Lower lobe of right lung (tissue), 2 donors: ENCODE data around the gene CPPED1. TPM values are rescaled to one million over a fixed set of nuclear protein-coding genes. Genes with fewer than 3 reads are reported as not detected.

Experiments
- ATAC-seq, 2 donors: fragments of 200-7000 bp; cut with Tn5 transposase; one replicate each; pipeline ENCODE4 v1.9.1; 2020 to 2022; ENCODE audit warnings: mild to moderate bottlenecking in 2 of 2, moderate library complexity in 2 of 2
- DNase-seq: peaks from one replicate; pipeline ENCODE4 v3.0.0-alpha.2; 2020
- H3K27ac ChIP-seq: fragments of 200-600 bp; one replicate; pipeline ENCODE4 v1.8.0; 2022
- H3K27me3 ChIP-seq: fragments of 200-600 bp; one replicate; pipeline ENCODE4 v1.8.0; 2022; ENCODE audit warnings: low read depth
- H3K36me3 ChIP-seq: fragments of 200-600 bp; one replicate; pipeline ENCODE4 v1.8.0; 2022; ENCODE audit warnings: mild to moderate bottlenecking
- H3K4me1 ChIP-seq: fragments of 200-600 bp; one replicate; pipeline ENCODE4 v1.8.0; 2022
- H3K4me3 ChIP-seq: fragments of 200-600 bp; one replicate; pipeline ENCODE4 v1.8.0; 2022; ENCODE audit warnings: mild to moderate bottlenecking
- H3K9me3 ChIP-seq: fragments of 200-600 bp; one replicate; pipeline ENCODE4 v1.8.0; 2022
- intact Hi-C: fragments of 100-400 bp; cut with DNase I; formaldehyde crosslinking; loops from one replicate; pipeline ENCODE4 v1.11.0; 2022
- long read RNA-seq: library from polyadenylated mRNA; unstranded; transcript quantifications from one replicate; pipeline ENCODE4 v2.0.0, GENCODE V29; 2021
- total RNA-seq: library from RNA; stranded (reverse); fragmentation: NEBNext Ultra II Directional; extraction: Animal tissue kit (Norgen Biotek cat#: 25700); gene quantifications from one replicate; pipeline ENCODE4 v1.2.1, GENCODE V29; 2021
- TF ChIP-seq, protein P1 (sequence below): fragments of 200-600 bp; IDR thresholded peaks from one replicate; pipeline ENCODE4 v1.8.0; 2022; ENCODE audit warnings: antibody characterized with exemption, mild to moderate bottlenecking
- donor health status: DM: no; HTN: yes; CAD: no; lungs with severe emphysema.

The CPPED1 gene
- total RNA-seq: 33.0 TPM
- long read RNA-seq, full-length matches to known transcripts: 71 of 93 reads
- long read RNA-seq, partial matches to known transcripts: 3 of 93 reads
- long read RNA-seq, other reads (novel, unspliced or antisense): 19 of 93 reads

DNA sequence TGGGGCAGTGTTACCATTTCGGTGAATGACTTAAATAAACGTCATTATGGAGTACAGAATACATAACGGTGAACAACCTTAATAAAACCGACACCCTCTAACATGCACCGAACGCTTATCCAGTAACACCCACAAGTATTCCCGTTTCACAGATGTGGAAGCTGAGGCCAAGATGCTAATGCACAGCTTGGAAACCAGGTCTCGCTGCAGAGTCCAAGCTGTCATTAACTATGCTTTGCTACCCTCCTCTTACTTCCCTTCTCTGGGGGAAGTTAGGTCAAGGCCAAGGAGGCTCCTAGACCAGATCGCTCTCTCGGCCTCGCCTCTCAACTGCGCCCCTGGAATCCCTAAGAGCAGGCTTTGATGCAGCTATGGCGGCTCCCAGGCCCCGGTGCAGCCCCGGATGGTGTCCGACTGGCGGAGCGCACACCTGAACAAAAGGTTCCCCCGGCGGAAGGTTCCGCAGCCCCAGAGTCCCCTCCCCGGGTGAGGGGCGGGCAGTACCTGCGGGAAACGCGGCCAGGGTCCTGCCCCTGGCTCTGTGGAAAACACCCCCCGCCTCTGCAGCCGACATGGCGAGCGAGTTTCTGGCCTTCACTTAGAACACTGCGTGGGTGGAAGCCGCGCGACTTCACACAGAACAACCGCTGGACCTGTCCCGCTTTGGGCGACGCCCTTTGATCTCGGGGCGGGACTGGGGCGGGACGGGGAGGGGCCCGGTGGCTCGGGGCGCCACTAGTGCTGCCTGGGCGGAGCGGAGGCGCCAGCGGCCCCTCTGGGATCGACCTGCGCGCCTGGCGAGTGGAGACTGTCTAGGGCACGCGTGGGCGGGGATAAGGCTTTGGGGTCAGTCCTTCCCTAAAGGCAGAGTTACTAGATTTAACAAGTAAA, at the start of gene CPPED1:
CPPED1 (minus strand) TSS at position 685 of the 891 bp plus-strand sequence; CDS start at position 574, 111 bp downstream.
- H3K27ac ChIP-seq: peak within 1 kb of the TSS; percentile 90
- H3K27me3 ChIP-seq: no peaks in the 10 kb centered on the region
- peak within 1 kb of the TSS; percentile 77 for H3K4me3 ChIP-seq
- H3K4me1 ChIP-seq: peaks cover 35% of the 10 kb centered on the region
- intact Hi-C loops: no loop called here
- DNase-seq (peak; percentile 98), ATAC-seq (peak; percentile 98)
- TF ChIP-seq, protein P1, sequence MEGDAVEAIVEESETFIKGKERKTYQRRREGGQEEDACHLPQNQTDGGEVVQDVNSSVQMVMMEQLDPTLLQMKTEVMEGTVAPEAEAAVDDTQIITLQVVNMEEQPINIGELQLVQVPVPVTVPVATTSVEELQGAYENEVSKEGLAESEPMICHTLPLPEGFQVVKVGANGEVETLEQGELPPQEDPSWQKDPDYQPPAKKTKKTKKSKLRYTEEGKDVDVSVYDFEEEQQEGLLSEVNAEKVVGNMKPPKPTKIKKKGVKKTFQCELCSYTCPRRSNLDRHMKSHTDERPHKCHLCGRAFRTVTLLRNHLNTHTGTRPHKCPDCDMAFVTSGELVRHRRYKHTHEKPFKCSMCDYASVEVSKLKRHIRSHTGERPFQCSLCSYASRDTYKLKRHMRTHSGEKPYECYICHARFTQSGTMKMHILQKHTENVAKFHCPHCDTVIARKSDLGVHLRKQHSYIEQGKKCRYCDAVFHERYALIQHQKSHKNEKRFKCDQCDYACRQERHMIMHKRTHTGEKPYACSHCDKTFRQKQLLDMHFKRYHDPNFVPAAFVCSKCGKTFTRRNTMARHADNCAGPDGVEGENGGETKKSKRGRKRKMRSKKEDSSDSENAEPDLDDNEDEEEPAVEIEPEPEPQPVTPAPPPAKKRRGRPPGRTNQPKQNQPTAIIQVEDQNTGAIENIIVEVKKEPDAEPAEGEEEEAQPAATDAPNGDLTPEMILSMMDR: no peak
- no peaks in the 10 kb centered on the region for H3K36me3 ChIP-seq
- no peaks in the 10 kb centered on the region for H3K9me3 ChIP-seq

- no peak overlapping the region for H3K27ac ChIP-seq
- no peaks in the 10 kb centered on the region for H3K27me3 ChIP-seq
- TF ChIP-seq, protein P1: no peak
- ATAC-seq (no peak), DNase-seq (no peak)
- H3K36me3 ChIP-seq: no peaks in the 10 kb centered on the region
- no peak overlapping the region for H3K4me3 ChIP-seq
- no peaks in the 10 kb centered on the region for H3K9me3 ChIP-seq
- intact Hi-C loops: no loop called here
- no peaks in the 10 kb centered on the region for H3K4me1 ChIP-seq
Observed at GRCh38 chr16:12850186-12850585, 46.5 kb upstream of the CPPED1 start.

DNA sequence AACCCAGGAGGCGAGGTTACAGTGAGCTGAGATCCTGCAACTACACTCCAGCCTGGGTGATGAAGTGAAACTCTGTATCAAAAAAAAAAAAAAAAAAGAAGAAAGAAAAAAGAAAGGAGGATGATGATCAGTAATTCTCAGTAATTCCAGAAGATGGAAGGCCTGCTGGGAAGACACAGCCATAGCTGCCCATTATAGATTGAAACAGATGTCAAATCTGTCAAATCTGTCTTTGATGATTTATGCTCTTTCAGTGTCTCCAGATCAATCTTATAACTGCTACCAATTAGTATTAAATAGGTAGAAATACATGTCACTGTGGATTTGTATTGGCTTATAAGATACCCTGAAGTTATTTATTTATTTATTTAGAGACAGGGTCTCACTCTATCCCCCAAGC, 42.9 kb upstream of the CPPED1 start:
- Histone ChIP-seq H3K4me3 (no peak overlapping the region), H3K4me1 (no peaks in the 10 kb centered on the region), H3K9me3 (no peaks in the 10 kb centered on the region), H3K36me3 (no peaks in the 10 kb centered on the region), H3K27me3 (no peaks in the 10 kb centered on the region), H3K27ac (no peak overlapping the region)
- TF ChIP-seq, protein P1: no peak
- intact Hi-C loops: no loop called here
- ATAC-seq (no peak), DNase-seq (no peak)

DNA sequence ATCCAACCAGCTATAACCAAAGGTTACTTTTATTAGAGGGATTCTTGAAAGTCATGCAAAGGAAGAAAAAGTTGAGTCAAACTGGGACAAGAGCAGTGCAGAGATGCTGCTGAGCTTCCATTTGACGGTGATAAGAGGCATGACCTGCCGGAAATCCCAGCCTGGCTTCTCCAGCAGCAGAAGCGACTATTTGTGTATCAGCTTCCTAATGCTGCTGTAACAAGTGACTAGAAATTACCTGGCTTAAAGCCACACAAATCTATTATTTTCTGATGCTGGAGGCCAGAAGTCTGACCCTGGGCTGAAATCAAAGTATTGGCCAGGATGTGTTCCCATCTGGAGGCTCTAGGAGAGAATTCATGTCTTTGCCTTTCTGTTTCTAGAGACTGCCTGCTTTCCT, 41.6 kb upstream of the CPPED1 start:
- TF ChIP-seq, protein P1: no peak

GRCh38 chr16:12837756-12838155, 34.1 kb upstream of the CPPED1 start:
- intact Hi-C loops: no loop called here
- Histone ChIP-seq H3K4me3 (no peak overlapping the region), H3K9me3 (no peaks in the 10 kb centered on the region), H3K4me1 (no peaks in the 10 kb centered on the region), H3K27me3 (peaks cover 12% of the 10 kb centered on the region), H3K36me3 (no peaks in the 10 kb centered on the region), H3K27ac (no peak overlapping the region)
- DNase-seq (no peak), ATAC-seq (no peak)
- TF ChIP-seq, protein P1: no peak

More for the DNA sequence above, 41.6 kb upstream of the CPPED1 start:
- no peak for DNase-seq
- intact Hi-C loops: no loop called here
- Histone ChIP-seq H3K4me3 (no peak overlapping the region), H3K27me3 (peaks cover 3% of the 10 kb centered on the region), H3K9me3 (no peaks in the 10 kb centered on the region), H3K4me1 (no peaks in the 10 kb centered on the region), H3K27ac (no peak overlapping the region), H3K36me3 (no peaks in the 10 kb centered on the region)
- ATAC-seq: no peak
